Activated CD8-positive, alpha-beta T cell treated with anti-CD3 and anti-CD28 coated beads, Interleukin-2, amount 10 ng/mL, durations not matched to agents 7 days and 5 days (primary cell): ENCODE data around the gene GDF2. TPM values are rescaled to one million over a fixed set of nuclear protein-coding genes. Genes with fewer than 3 reads are reported as not detected.

Experiments
- ATAC-seq: fragments of 150-1000 bp; cut with Tn5 transposase; one replicate; pipeline ENCODE4 v1.10.0; 2021; ENCODE audit warnings: moderate library complexity
- CTCF ChIA-PET: fragments of 350-600 bp; sonication (Branson Sonifier 250); formaldehyde crosslinking; loops from one replicate; lab custom pipeline; 2021; ENCODE audit warnings: antibody characterized with exemption; lab: Charles Lee
- POLR2A ChIA-PET: fragments of 350-600 bp; sonication (Branson Sonifier 250); formaldehyde crosslinking; loops from one replicate; lab custom pipeline; 2021; ENCODE audit warnings: antibody characterized with exemption; lab: Charles Lee
- DNase-seq: peaks from one replicate; pipeline ENCODE4 v3.0.0-alpha.2; 2020
- H3K27ac Mint-ChIP-seq: one replicate; pipeline ENCODE4 v1.8.0; 2021; ENCODE audit warnings: mild to moderate bottlenecking, mixed read lengths
- H3K27me3 Mint-ChIP-seq: one replicate; pipeline ENCODE4 v1.8.0; 2021; ENCODE audit warnings: low read depth, mixed read lengths
- H3K36me3 Mint-ChIP-seq: one replicate; pipeline ENCODE4 v1.8.0; 2021; ENCODE audit warnings: low read depth, mixed read lengths
- H3K4me1 Mint-ChIP-seq: one replicate; pipeline ENCODE4 v1.8.0; 2021; ENCODE audit warnings: low read depth, mixed read lengths
- H3K4me3 Mint-ChIP-seq: one replicate; pipeline ENCODE4 v1.8.0; 2021; ENCODE audit warnings: mild to moderate bottlenecking, mixed read lengths
- H3K9me3 Mint-ChIP-seq: one replicate; pipeline ENCODE4 v1.8.0; 2022; ENCODE audit warnings: mixed read lengths; ENCODE audit not compliant: insufficient read depth
- total RNA-seq, 2 experiments: library from RNA; stranded (reverse); gene quantifications; one replicate each; pipeline ENCODE4 v1.2.3, GENCODE V29; 2021

GDF2 gene
- total RNA-seq, 2 experiments from 2014 or later, result not detected

- no peak for DNase-seq
- Mint-ChIP-seq H3K4me1 (no peaks in the 10 kb centered on the region), H3K27me3 (peaks cover 2% of the 10 kb centered on the region), H3K27ac (no peak overlapping the region), H3K9me3 (no peaks in the 10 kb centered on the region), H3K36me3 (no peaks in the 10 kb centered on the region), H3K4me3 (no peak overlapping the region)
- CTCF ChIA-PET, result interaction anchor here (0.7 to 1.3 kb wide), 2 partner anchors 311 to 312 kb away, joined by 3 to 5 read pairs; no protein-coding TSS in a partner anchor
- POLR2A ChIA-PET, result no interaction called here
- ATAC-seq, result no peak
Measured at GRCh38 chr10:47336387-47337134, 14.3 kb downstream of the GDF2 start.

DNA sequence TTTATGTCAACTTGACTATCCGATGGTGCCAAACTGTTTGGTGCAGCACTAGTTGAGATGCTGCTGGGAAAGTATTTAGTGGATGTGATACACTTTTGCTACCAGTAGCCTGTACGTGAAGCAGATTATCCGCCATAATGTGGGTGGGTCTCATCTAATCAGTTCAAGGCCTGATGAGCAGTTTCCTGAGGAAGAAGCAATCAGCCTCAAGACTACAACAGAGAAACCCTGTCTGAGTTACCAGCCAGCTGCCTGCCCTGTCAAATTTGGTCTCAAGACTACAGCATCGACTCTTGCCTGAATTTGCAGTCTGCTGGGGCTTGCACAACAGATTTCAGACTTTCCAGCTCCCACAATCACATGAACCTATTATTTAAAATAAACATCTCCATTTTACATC, 15.1 kb downstream of the GDF2 start:
- H3K4me3 Mint-ChIP-seq, result no peak overlapping the region
- no peaks in the 10 kb centered on the region for H3K4me1 Mint-ChIP-seq
- ATAC-seq, result no peak
- no peak for DNase-seq
- no peaks in the 10 kb centered on the region for H3K9me3 Mint-ChIP-seq
- peaks cover 2% of the 10 kb centered on the region for H3K27me3 Mint-ChIP-seq
- POLR2A ChIA-PET, result no interaction called here
- CTCF ChIA-PET, result interaction anchor here (0.7 to 1.3 kb wide), 2 partner anchors 311 to 313 kb away, joined by 3 to 5 read pairs; no protein-coding TSS in a partner anchor
- H3K27ac Mint-ChIP-seq, result no peak overlapping the region
- no peaks in the 10 kb centered on the region for H3K36me3 Mint-ChIP-seq

GRCh38 chr10:47339186-47339735, 17.0 kb downstream of the GDF2 start:
- DNase-seq (no peak), ATAC-seq (no peak)
- Mint-ChIP-seq H3K27me3 (no peaks in the 10 kb centered on the region), H3K4me1 (no peaks in the 10 kb centered on the region), H3K4me3 (no peak overlapping the region), H3K36me3 (no peaks in the 10 kb centered on the region), H3K27ac (no peak overlapping the region), H3K9me3 (no peaks in the 10 kb centered on the region)
- ChIA-PET POLR2A (no interaction called here), CTCF (interaction anchor here (1.0 to 2.4 kb wide), 4 partner anchors 26 to 315 kb away, joined by 3 to 14 read pairs (median 9); no protein-coding TSS in a partner anchor)

GRCh38 chr10:47339759-47340607, 17.7 kb downstream of the GDF2 start:
- DNase-seq (no peak), ATAC-seq (no peak)
- ChIA-PET CTCF (interaction anchor here (0.8 to 2.4 kb wide), 11 partner anchors 13 to 338 kb away, joined by 3 to 14 read pairs (median 5); partner anchors contain the start of gene ZNF488), POLR2A (no interaction called here)
- no peaks in the 10 kb centered on the region for H3K9me3 Mint-ChIP-seq
- H3K36me3 Mint-ChIP-seq, result no peaks in the 10 kb centered on the region
- H3K27me3 Mint-ChIP-seq, result no peaks in the 10 kb centered on the region
- H3K4me1 Mint-ChIP-seq, result no peaks in the 10 kb centered on the region
- H3K27ac Mint-ChIP-seq, result no peak overlapping the region
- H3K4me3 Mint-ChIP-seq, result no peak overlapping the region

- CTCF ChIA-PET, result interaction anchor here (0.6 to 2.4 kb wide), 15 partner anchors 13 to 339 kb away, joined by 3 to 14 read pairs (median 4); partner anchors contain the start of gene ZNF488
- H3K4me3 Mint-ChIP-seq, result no peak overlapping the region
- no peak overlapping the region for H3K27ac Mint-ChIP-seq
- H3K36me3 Mint-ChIP-seq, result no peaks in the 10 kb centered on the region
- no peaks in the 10 kb centered on the region for H3K4me1 Mint-ChIP-seq
- ATAC-seq (peak; percentile 49), DNase-seq (peak; percentile 76)
- H3K27me3 Mint-ChIP-seq, result no peaks in the 10 kb centered on the region
- H3K9me3 Mint-ChIP-seq, result no peaks in the 10 kb centered on the region
- POLR2A ChIA-PET, result no interaction called here
Measured at GRCh38 chr10:47340608-47341170, 18.4 kb downstream of the GDF2 start.

- POLR2A ChIA-PET, result no interaction called here
- no peaks in the 10 kb centered on the region for H3K9me3 Mint-ChIP-seq
- no peak for DNase-seq
- H3K27me3 Mint-ChIP-seq, result no peaks in the 10 kb centered on the region
- no peaks in the 10 kb centered on the region for H3K36me3 Mint-ChIP-seq
- no peak overlapping the region for H3K27ac Mint-ChIP-seq
- CTCF ChIA-PET, result no interaction called here
- no peak overlapping the region for H3K4me3 Mint-ChIP-seq
- no peaks in the 10 kb centered on the region for H3K4me1 Mint-ChIP-seq
- no peak for ATAC-seq
Measured at GRCh38 chr10:47344996-47345870, 23.0 kb downstream of the GDF2 start.

GRCh38 chr10:47346581-47347302, 24.5 kb downstream of the GDF2 start:
- Mint-ChIP-seq H3K4me3 (no peak overlapping the region), H3K27ac (no peak overlapping the region), H3K27me3 (no peaks in the 10 kb centered on the region), H3K36me3 (no peaks in the 10 kb centered on the region), H3K4me1 (no peaks in the 10 kb centered on the region), H3K9me3 (no peaks in the 10 kb centered on the region)
- ATAC-seq (no peak), DNase-seq (no peak)
- ChIA-PET POLR2A (no interaction called here), CTCF (interaction anchor here (1.0 to 1.6 kb wide), 3 partner anchors 14 to 322 kb away, joined by 4 to 8 read pairs (median 5); no protein-coding TSS in a partner anchor)

DNA sequence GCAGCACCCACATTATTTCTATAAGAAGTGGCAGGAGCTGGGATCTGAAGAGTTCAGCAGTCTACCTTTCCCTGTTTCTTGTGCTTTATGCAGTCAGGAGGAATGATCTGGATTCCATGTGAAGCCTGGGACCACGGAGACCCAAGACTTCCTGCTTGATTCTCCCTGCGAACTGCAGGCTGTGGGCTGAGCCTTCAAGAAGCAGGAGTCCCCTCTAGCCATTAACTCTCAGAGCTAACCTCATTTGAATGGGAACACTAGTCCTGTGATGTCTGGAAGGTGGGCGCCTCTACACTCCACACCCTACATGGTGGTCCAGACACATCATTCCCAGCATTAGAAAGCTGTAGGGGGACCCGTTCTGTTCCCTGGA, 25.0 kb downstream of the GDF2 start:
- Mint-ChIP-seq H3K36me3 (no peaks in the 10 kb centered on the region), H3K27me3 (no peaks in the 10 kb centered on the region), H3K9me3 (no peaks in the 10 kb centered on the region), H3K4me3 (no peak overlapping the region), H3K27ac (no peak overlapping the region), H3K4me1 (no peaks in the 10 kb centered on the region)
- DNase-seq (no peak), ATAC-seq (no peak)
- ChIA-PET POLR2A (no interaction called here), CTCF (interaction anchor here (1.0 to 1.6 kb wide), 3 partner anchors 13 to 322 kb away, joined by 4 to 8 read pairs (median 5); no protein-coding TSS in a partner anchor)

GRCh38 chr10:47348138-47348651, 25.9 kb downstream of the GDF2 start, which contains the start of gene RBP3:
Gene RBP3, plus strand, starts transcription at chr10:47348363. Its CDS starts 122 bp downstream, at chr10:47348485.
- no peaks in the 10 kb centered on the region for H3K9me3 Mint-ChIP-seq
- no peaks in the 10 kb centered on the region for H3K27me3 Mint-ChIP-seq
- no peaks in the 10 kb centered on the region for H3K4me1 Mint-ChIP-seq
- CTCF ChIA-PET, result interaction anchor here (1.0 to 1.6 kb wide), 2 partner anchors 12 to 14 kb away, joined by 4 to 5 read pairs; no protein-coding TSS in a partner anchor
- no peak within 1 kb of the TSS for H3K27ac Mint-ChIP-seq
- ATAC-seq (no peak), DNase-seq (no peak)
- no peaks in the 10 kb centered on the region for H3K36me3 Mint-ChIP-seq
- POLR2A ChIA-PET, result no interaction called here
- no peak within 1 kb of the TSS for H3K4me3 Mint-ChIP-seq
